Pancreas (tissue), 10 donors: ENCODE measurements around the gene BFSP2. TPM values are rescaled to one million over a fixed set of nuclear protein-coding genes. Genes with fewer than 3 reads are reported as not detected.
"Not testable (repeated sequence)": the region's sequence is repeated elsewhere in the genome, so short reads cannot be mapped to it uniquely, and the experiment has no call there.

Experiments used
- ATAC-seq, 4 donors: fragments of 200-7000 bp; cut with Tn5 transposase; one replicate each; pipeline versions ENCODE4 v1.8.0 to v1.9.1; 2020; ENCODE audit warnings: mild to moderate bottlenecking in 4 of 4, moderate library complexity in 4 of 4
- DNase-seq, 6 donors: peaks; one replicate each; pipeline ENCODE4 v3.0.0-alpha.2; 2020
- FAIRE-seq: peaks from 2 replicates; lab custom pipeline; 2012; peaks lifted over from hg19 to GRCh38; lab: Jason Lieb, UNC
- H3K27ac ChIP-seq, 4 donors: fragments of 200-600 bp; sonication (generic); 1 replicate in 3 of 4; 2 replicates in 1 of 4; pipeline versions ENCODE4 v1.5.0 to v1.8.0; 2020
- H3K27me3 ChIP-seq, 4 donors: fragments of 200-600 bp; one replicate each; pipeline ENCODE4 v1.8.0; 2021
- H3K36me3 ChIP-seq, 3 donors: fragments of 200-600 bp; sonication (generic) in 1 of 3; one replicate each; pipeline versions ENCODE4 v1.5.0 to v1.8.0; 2020 to 2021
- H3K4me1 ChIP-seq, 3 donors: fragments of 200-600 bp; one replicate each; pipeline ENCODE4 v1.8.0; 2021
- H3K4me3 ChIP-seq, 4 donors: fragments of 200-600 bp; sonication (generic) in 2 of 4; one replicate each; pipeline versions ENCODE4 v1.5.0 to v1.8.0; 2020 to 2021
- H3K9me3 ChIP-seq, 4 donors: fragments of 200-600 bp; one replicate each; pipeline ENCODE4 v1.8.0; 2021
- WGBS, 2 donors: extraction: QIAGEN DNeasy Blood & Tissue Kit; methylation state at CpG; one replicate each; pipeline ENCODE4 v1.1.7; 2013; 5-methylcytosine and 5-hydroxymethylcytosine counted together
- intact Hi-C, 3 donors: fragments of 100-400 bp; cut with DNase I; formaldehyde crosslinking; loops; one replicate each; pipeline versions ENCODE4 v1.11.1 to v1.14.2; 2022
- polyA plus RNA-seq, 2 donors: library from polyadenylated mRNA; stranded (reverse); fragments of 200-250 nt; gene quantifications; one replicate each; pipeline ENCODE4 v1.2.3, GENCODE V29; 2013
- total RNA-seq, 6 donors: library from RNA; stranded (reverse); fragmentation: NEBNext Ultra II Directional in 4 of 6; extraction: Animal tissue kit (Norgen Biotek cat#: 25700) in 4 of 6; gene quantifications; one replicate each; pipeline versions ENCODE4 v1.2.1 to v1.2.4, GENCODE V29; 2021 to 2023
- TF ChIP-seq, protein P1 (sequence below), 4 donors: fragments of 200-600 bp; sonication (generic) in 3 of 4; IDR thresholded peaks; one replicate each; pipeline versions ENCODE4 v1.5.0 to v1.8.0; 2021; ENCODE audit warnings: antibody characterized with exemption in 4 of 4
- donor health status: healthy with polysubstance abuse.
- donor health status: DM: no; HTN: no; CAD: no; lungs with moderate emphysema.
- donor health status: DM: no; HTN: no; CAD: no.
- donor health status: control.
- donor health status: control.
- donor health status: Bipolar disorder and iron deficiency.
- donor health status: DM: yes; HTN: yes; CAD: no.
- donor health status: DM: no; HTN: no; CAD: no.
- donor health status: DM: no; HTN: no; CAD: no.
- donor health status: DM: yes; HTN: yes; CAD: no.

The BFSP2 gene
- total and polyA plus RNA-seq, 8 donors = not detected

- peaks cover 0 to 5% (median 0%) of the 10 kb centered on the region in 3 donors for H3K4me1 ChIP-seq
- TF ChIP-seq, protein P1, sequence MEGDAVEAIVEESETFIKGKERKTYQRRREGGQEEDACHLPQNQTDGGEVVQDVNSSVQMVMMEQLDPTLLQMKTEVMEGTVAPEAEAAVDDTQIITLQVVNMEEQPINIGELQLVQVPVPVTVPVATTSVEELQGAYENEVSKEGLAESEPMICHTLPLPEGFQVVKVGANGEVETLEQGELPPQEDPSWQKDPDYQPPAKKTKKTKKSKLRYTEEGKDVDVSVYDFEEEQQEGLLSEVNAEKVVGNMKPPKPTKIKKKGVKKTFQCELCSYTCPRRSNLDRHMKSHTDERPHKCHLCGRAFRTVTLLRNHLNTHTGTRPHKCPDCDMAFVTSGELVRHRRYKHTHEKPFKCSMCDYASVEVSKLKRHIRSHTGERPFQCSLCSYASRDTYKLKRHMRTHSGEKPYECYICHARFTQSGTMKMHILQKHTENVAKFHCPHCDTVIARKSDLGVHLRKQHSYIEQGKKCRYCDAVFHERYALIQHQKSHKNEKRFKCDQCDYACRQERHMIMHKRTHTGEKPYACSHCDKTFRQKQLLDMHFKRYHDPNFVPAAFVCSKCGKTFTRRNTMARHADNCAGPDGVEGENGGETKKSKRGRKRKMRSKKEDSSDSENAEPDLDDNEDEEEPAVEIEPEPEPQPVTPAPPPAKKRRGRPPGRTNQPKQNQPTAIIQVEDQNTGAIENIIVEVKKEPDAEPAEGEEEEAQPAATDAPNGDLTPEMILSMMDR (IDR thresholded peaks at IDR 0.05) = no peak
- H3K4me3 ChIP-seq = no peak overlapping the region
- no peaks in the 10 kb centered on the region for H3K27me3 ChIP-seq
- no peak overlapping the region for H3K27ac ChIP-seq
- no peak for ATAC-seq
- 88% methylated on average over 6 of the region's 6 CpGs for WGBS, 2 donors
- no peak for DNase-seq
- H3K36me3 ChIP-seq = no peaks in the 10 kb centered on the region
- intact Hi-C loops = loop anchor here in 1 of 3 donors (10.0 kb wide), 1 partner anchor 83 kb away; the partner anchor contains the start of gene CDV3
- no peak for FAIRE-seq
- no peaks in the 10 kb centered on the region for H3K9me3 ChIP-seq
These were observed 92.4 kb downstream of the BFSP2 start for GRCh38 chr3:133492159-133492741.

GRCh38 chr3:133494469-133494868 lies 94.6 kb downstream of the BFSP2 start:
- H3K27me3 ChIP-seq = no peaks in the 10 kb centered on the region
- H3K4me1 ChIP-seq = no peaks in the 10 kb centered on the region
- DNase-seq (no peak), FAIRE-seq (no peak), ATAC-seq (peak in 1 of 4 donors; percentile 45)
- H3K36me3 ChIP-seq = no peaks in the 10 kb centered on the region
- TF ChIP-seq, protein P1 (IDR thresholded peaks at IDR 0.05) = peak in 1 of 4 donors; percentile 10
- no peak overlapping the region for H3K27ac ChIP-seq
- H3K4me3 ChIP-seq = no peak overlapping the region
- intact Hi-C loops = loop anchor here in 1 of 3 donors (10.0 kb wide), 1 partner anchor 80 kb away; the partner anchor contains the start of gene CDV3
- WGBS, 2 donors = 64 to 73% methylated on average over 6 of the region's 6 CpGs
- H3K9me3 ChIP-seq = no peaks in the 10 kb centered on the region

DNA sequence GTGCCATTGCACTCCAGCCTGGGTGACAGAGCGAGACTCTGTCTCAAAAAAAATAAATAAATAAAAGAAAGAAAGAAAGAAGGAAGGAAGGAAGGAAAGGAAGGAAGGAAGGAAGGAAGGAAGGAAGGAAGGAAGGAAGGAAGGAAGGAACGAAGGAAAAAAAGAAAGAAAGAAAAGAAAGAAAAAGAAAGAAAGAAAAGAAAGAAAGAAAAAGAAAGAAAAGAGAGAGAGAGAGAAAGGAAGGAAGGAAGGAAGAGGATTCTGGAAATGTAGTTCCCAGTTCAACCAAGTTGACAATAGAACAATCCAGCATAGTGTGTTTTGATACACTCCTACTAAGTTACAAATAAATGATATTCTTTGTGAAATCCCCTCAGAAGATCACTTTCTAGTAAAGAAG lies 102.7 kb downstream of the BFSP2 start:
- FAIRE-seq, DNase-seq, ATAC-seq: not testable (repeated sequence)

GRCh38 chr3:133503409-133503808 lies 103.6 kb downstream of the BFSP2 start:
- DNase-seq (no peak), FAIRE-seq (no peak), ATAC-seq (no peak)
- no peak overlapping the region for H3K27ac ChIP-seq
- 0 to 100% methylated on average over 1 of the region's 1 CpG for WGBS, 2 donors
- peaks cover 0 to 13% (median 8%) of the 10 kb centered on the region in 3 donors for H3K4me1 ChIP-seq
- H3K4me3 ChIP-seq = no peak overlapping the region
- intact Hi-C loops = no loop called here
- no peaks in the 10 kb centered on the region for H3K36me3 ChIP-seq
- H3K9me3 ChIP-seq = no peaks in the 10 kb centered on the region
- TF ChIP-seq, protein P1 (IDR thresholded peaks at IDR 0.05) = no peak
- no peaks in the 10 kb centered on the region for H3K27me3 ChIP-seq

More for the DNA sequence above, 102.7 kb downstream of the BFSP2 start:
- WGBS, 2 donors = 100% methylated on average over 1 to 2 of the region's 2 CpGs
- H3K36me3 ChIP-seq, H3K4me3 ChIP-seq, H3K27me3 ChIP-seq, intact Hi-C loops, H3K9me3 ChIP-seq, H3K27ac ChIP-seq: not testable (repeated sequence)
- H3K4me1 ChIP-seq = peaks cover 0 to 13% (median 8%) of the 10 kb centered on the region in 3 donors

GRCh38 chr3:133504736-133505135 lies 104.9 kb downstream of the BFSP2 start:
- H3K27ac ChIP-seq = no peak overlapping the region
- ATAC-seq (no peak), FAIRE-seq (no peak), DNase-seq (no peak)
- no peaks in the 10 kb centered on the region for H3K36me3 ChIP-seq
- H3K27me3 ChIP-seq = no peaks in the 10 kb centered on the region
- H3K9me3 ChIP-seq = no peaks in the 10 kb centered on the region
- H3K4me3 ChIP-seq = no peak overlapping the region
- peaks cover 0 to 13% (median 8%) of the 10 kb centered on the region in 3 donors for H3K4me1 ChIP-seq
- intact Hi-C loops = no loop called here
- WGBS, 2 donors = 85 to 86% methylated on average over 4 of the region's 4 CpGs
- TF ChIP-seq, protein P1 (IDR thresholded peaks at IDR 0.05) = no peak
